Endothelial cell of umbilical vein (primary cell): ENCODE results near the gene CD248. TPM values are rescaled to one million over a fixed set of nuclear protein-coding genes. Genes with fewer than 3 reads are reported as not detected.
"Not testable (repeated sequence)": the region's sequence is repeated elsewhere in the genome, so short reads cannot be mapped to it uniquely, and the experiment has no call there.

ENCODE experiments used
- BruUV-seq: library from RNA; stranded (reverse); fragments of 400-500 nt; replicated peaks from 2 replicates; lab custom pipeline; 2021; lab: Mats Ljungman, UMichigan
- CTCF ChIA-PET: fragments of 300-600, 350-600 bp; sonication (Branson Sonifier 250); formaldehyde crosslinking; loops from one replicate; lab custom pipeline; 2021; ENCODE audit warnings: antibody characterized with exemption, inconsistent platforms; lab: Charles Lee
- POLR2A ChIA-PET: fragments of 300-600, 350-600 bp; sonication (Branson Sonifier 250); formaldehyde crosslinking; loops from one replicate; lab custom pipeline; 2021; ENCODE audit warnings: antibody characterized with exemption, inconsistent platforms; lab: Charles Lee
- DNase-seq: peaks from one replicate; pipeline ENCODE4 v3.0.0-alpha.2; 2011; ENCODE audit warnings: low read depth, low spot score
- FAIRE-seq: peaks from 2 replicates; lab custom pipeline; 2011; peaks lifted over from hg19 to GRCh38; lab: Jason Lieb, UNC
- H2AFZ ChIP-seq: 2 replicates; pipeline ENCODE4 v1.6.0; 2012; ENCODE audit warnings: low read depth, low read length, control low read depth, inconsistent platforms
- H3K27ac ChIP-seq: 2 replicates; pipeline ENCODE4 v1.5.1; 2011; ENCODE audit warnings: low read depth, mild to moderate bottlenecking, control low read depth, low read length, moderate library complexity; ENCODE audit not compliant: insufficient read depth
- H3K27me3 ChIP-seq, 2 experiments: 2 replicates each; pipeline versions ENCODE4 v1.6.0 to v1.6.1; 2011; ENCODE audit warnings: low read length in 2 of 2, mixed read lengths in 1 of 2; ENCODE audit not compliant: control insufficient read depth in 2 of 2, insufficient read depth in 2 of 2
- H3K36me3 ChIP-seq, 2 experiments: 2 replicates in 1 of 2; 3 replicates in 1 of 2; pipeline ENCODE4 v1.5.1; 2011; ENCODE audit warnings: low read length in 2 of 2, mild to moderate bottlenecking in 1 of 2, moderate library complexity in 1 of 2; ENCODE audit not compliant: control insufficient read depth in 2 of 2, insufficient read depth in 2 of 2; ENCODE audit errors: extremely low read depth in 1 of 2
- H3K4me1 ChIP-seq: 3 replicates; pipeline ENCODE4 v1.5.1; 2011; ENCODE audit warnings: mild to moderate bottlenecking, low read length; ENCODE audit not compliant: control insufficient read depth, insufficient read depth; ENCODE audit errors: extremely low read depth
- H3K4me2 ChIP-seq: 2 replicates; pipeline ENCODE4 v1.6.1; 2011; ENCODE audit warnings: low read length, control low read depth, mixed read lengths; ENCODE audit not compliant: insufficient read depth
- H3K4me3 ChIP-seq, 3 experiments: fragments of 200-600 bp in 1 of 3; sonication (generic), shearing (Covaris generic) in 1 of 3; replicated peaks in 1 of 3; 2 replicates each; pipeline ENCODE4 v1.5.1; 2011 to 2016; ENCODE audit warnings: control low read depth in 3 of 3, low read length in 3 of 3, mild to moderate bottlenecking in 2 of 3, inconsistent platforms in 1 of 3, low read depth in 1 of 3, moderate library complexity in 1 of 3; ENCODE audit not compliant: insufficient read depth in 1 of 3
- H3K79me2 ChIP-seq: 2 replicates; pipeline ENCODE4 v1.6.0; 2012; ENCODE audit warnings: low read length, inconsistent platforms; ENCODE audit not compliant: control insufficient read depth, insufficient read depth
- H3K9ac ChIP-seq: replicated peaks from 2 replicates; pipeline ENCODE3; 2011; ENCODE audit warnings: low read length, control low read depth; ENCODE audit not compliant: insufficient read depth; ENCODE audit errors: extremely low read depth
- H3K9me1 ChIP-seq: replicated peaks from 3 replicates; pipeline ENCODE4 v1.6.0; 2011; ENCODE audit warnings: mild to moderate bottlenecking, low read length; ENCODE audit not compliant: control insufficient read depth, insufficient read depth; ENCODE audit errors: extremely low read depth
- H3K9me3 ChIP-seq: replicated peaks from 2 replicates; pipeline ENCODE4 v1.5.1; 2012; ENCODE audit warnings: low read length, inconsistent platforms; ENCODE audit not compliant: control insufficient read depth, insufficient read depth
- H4K20me1 ChIP-seq: replicated peaks from 2 replicates; pipeline ENCODE3; 2011; ENCODE audit warnings: mild to moderate bottlenecking, low read length; ENCODE audit not compliant: control insufficient read depth, insufficient read depth; ENCODE audit errors: extremely low read depth
- EZH2 ChIP-seq: IDR thresholded peaks from 2 replicates; pipeline ENCODE4 v1.6.1; 2012; ENCODE audit warnings: borderline replicate concordance, low read depth, mild to moderate bottlenecking, moderate library complexity, low read length, inconsistent platforms; ENCODE audit not compliant: severe bottlenecking
- MAX ChIP-seq: IDR thresholded peaks from 2 replicates; pipeline ENCODE4 v1.6.1; 2011; ENCODE audit not compliant: insufficient read depth, insufficient read length
- MYC ChIP-seq: IDR thresholded peaks from one replicate; pipeline ENCODE4 v1.6.1; 2011; ENCODE audit warnings: mild to moderate bottlenecking, low read depth, low read length
- POLR2A ChIP-seq: IDR thresholded peaks from 2 replicates; pipeline ENCODE4 v1.6.1; 2012; ENCODE audit warnings: low read depth, mild to moderate bottlenecking, control low read depth, low read length
- POLR2AphosphoS5 ChIP-seq: IDR thresholded peaks from 2 replicates; pipeline ENCODE4 v1.6.1; 2012; ENCODE audit warnings: low read depth, mild to moderate bottlenecking, control low read depth, low read length, moderate library complexity; ENCODE audit not compliant: insufficient read depth
- dilution Hi-C: fragments of 300-500 bp; cut with MboI; formaldehyde crosslinking; loops from one replicate; pipeline ENCODE4 v1.15.0; 2019; ENCODE audit warnings: low sequenced_read_pairs; ENCODE audit not compliant: extremely low pct_ligation_motif_present
- intact Hi-C: fragments of 100-400 bp; cut with micrococcal nuclease; formaldehyde crosslinking; loops from one replicate; pipeline ENCODE4 v1.10.0; 2022
- polyA plus RNA-seq, 4 experiments: library from polyadenylated mRNA; depleted of rRNA in 3 of 4; stranded (reverse) in 3 of 4; unstranded in 1 of 4; fragments of >200 nt; gene quantifications; 2 replicates each; pipeline versions ENCODE4 v1.2.1 to v1.2.3, GENCODE V29; 2011 to 2012; ENCODE audit warnings: missing spikeins in 1 of 4
- total RNA-seq: library from RNA; stranded (reverse); gene quantifications from 2 replicates; pipeline ENCODE4 v1.2.3, GENCODE V29; 2021

The CD248 gene
- total and polyA plus RNA-seq, 2 donors (not counting 3 experiments of a cell fraction or from before 2014, with no cell fraction given): 0.10 TPM; not detected in 1

GRCh38 chr11:66278363-66279091 lies 38.3 kb downstream of the CD248 start:
- H3K36me3 ChIP-seq: peaks cover 4 to 22% of the 10 kb centered on the region in 2 experiments
- H3K27me3 ChIP-seq: peaks cover 0 to 4% of the 10 kb centered on the region in 2 experiments
- dilution Hi-C loops: no loop called here
- ChIA-PET CTCF (interaction anchor here (1.1 kb wide), 1 partner anchor 8 kb away, joined by 3 read pairs; no protein-coding TSS in a partner anchor), POLR2A (no interaction called here)
- no peak overlapping the region for H3K4me3 ChIP-seq
- no peak overlapping the region for H2AFZ ChIP-seq
- H3K4me2 ChIP-seq: no peak overlapping the region
- no peaks in the 10 kb centered on the region for H3K4me1 ChIP-seq
- no TSS peak for BruUV-seq
- H3K27ac ChIP-seq: no peak overlapping the region
- TF ChIP-seq MYC (no peak), EZH2 (peak; percentile 25)
- intact Hi-C loops: no loop called here
- H3K9me1 ChIP-seq: no peaks in the 10 kb centered on the region
- FAIRE-seq: no peak
- no peaks in the 10 kb centered on the region for H3K79me2 ChIP-seq
- no peaks in the 10 kb centered on the region for H4K20me1 ChIP-seq
- DNase-seq: no peak
- no peak overlapping the region for H3K9ac ChIP-seq
- no peaks in the 10 kb centered on the region for H3K9me3 ChIP-seq

- intact Hi-C loops: no loop called here
- no peak for DNase-seq
- CTCF ChIA-PET: no interaction called here
- dilution Hi-C loops: no loop called here
- no peak for TF ChIP-seq MAX
- peak; percentile 28 for TF ChIP-seq POLR2A
- no peak for TF ChIP-seq EZH2
- peak; percentile 60 for TF ChIP-seq POLR2AphosphoS5
- no peaks in the 10 kb centered on the region for H4K20me1 ChIP-seq
- peaks cover 8 to 29% of the 10 kb centered on the region in 2 experiments for H3K36me3 ChIP-seq
- H3K79me2 ChIP-seq: no peaks in the 10 kb centered on the region
- H3K9ac ChIP-seq: no peak within 1 kb of the TSS
- H3K9me1 ChIP-seq: no peaks in the 10 kb centered on the region
- no peaks in the 10 kb centered on the region for H3K9me3 ChIP-seq
- no peak within 1 kb of the TSS for H3K27ac ChIP-seq
- H3K4me1 ChIP-seq: no peaks in the 10 kb centered on the region
- POLR2A ChIA-PET: no interaction called here
- no peak within 1 kb of the TSS for H3K4me3 ChIP-seq
- FAIRE-seq: no peak
- no peak within 1 kb of the TSS for H3K4me2 ChIP-seq
- H3K27me3 ChIP-seq: peaks cover 0 to 4% of the 10 kb centered on the region in 2 experiments
- BruUV-seq: no TSS peak
- H2AFZ ChIP-seq: no peak within 1 kb of the TSS
These were observed 39.1 kb downstream of the CD248 start, which contains the start of gene CNIH2 for GRCh38 chr11:66277471-66278362. Gene CNIH2 (plus strand): TSS chr11:66278175. CDS start chr11:66278457, 282 bp downstream.

- DNase-seq, H3K9me1 ChIP-seq, H3K4me1 ChIP-seq, H3K9ac ChIP-seq, H3K27me3 ChIP-seq, H3K4me3 ChIP-seq, H2AFZ ChIP-seq, H3K4me2 ChIP-seq, H3K79me2 ChIP-seq, H3K9me3 ChIP-seq, intact Hi-C loops, CTCF ChIA-PET, H4K20me1 ChIP-seq, POLR2A ChIA-PET, H3K27ac ChIP-seq, dilution Hi-C loops: not testable (repeated sequence)
- BruUV-seq: TSS peak; percentile 66
- H3K36me3 ChIP-seq: peaks cover 13 to 35% of the 10 kb centered on the region in 2 experiments
- peak; percentile 33 for FAIRE-seq
These were observed 39.8 kb downstream of the CD248 start for GRCh38 chr11:66277064-66277463.
